K562 (cell line): ENCODE results near the gene ORAI2. TPM values are rescaled to one million over a fixed set of nuclear protein-coding genes. Genes with fewer than 3 reads are reported as not detected.

Source experiments
- ATAC-seq: fragments of 200-7000 bp; cut with Tn5 transposase; 3 replicates; pipeline ENCODE4 v1.9.1; 2020; ENCODE audit warnings: moderate library complexity
- BruUV-seq: library from RNA; stranded (reverse); fragments of 400-500 nt; replicated peaks from 2 replicates; lab custom pipeline; 2021; lab: Mats Ljungman, UMichigan
- CTCF ChIA-PET: fragments of 300-600 bp; formaldehyde crosslinking; extraction: SDS; loops from one replicate; lab custom pipeline; 2021; ENCODE audit warnings: low intra/inter-chr PET ratio; lab: Yijun Ruan, JAX
- POLR2A ChIA-PET: fragments of 300-600, 350-650 bp; sonication (Branson Sonifier 250); formaldehyde crosslinking; extraction: SDS; loops from one replicate; lab custom pipeline; 2021; ENCODE audit warnings: antibody characterized with exemption, inconsistent platforms; lab: Yijun Ruan, JAX
- DNase-seq, 4 experiments: peaks; one replicate each; pipeline versions ENCODE4 v3.0.0 to v3.0.0-alpha.2; 2011 to 2018; ENCODE audit warnings: low spot score in 3 of 4, mixed read lengths in 3 of 4; ENCODE audit errors: extremely low read depth in 1 of 4
- FAIRE-seq: peaks from 2 replicates; lab custom pipeline; 2011; peaks lifted over from hg19 to GRCh38; lab: Jason Lieb, UNC
- H2AFZ ChIP-seq: 2 replicates; pipeline ENCODE4 v1.6.0; 2011; ENCODE audit warnings: low read depth, low read length, control low read depth, inconsistent platforms
- H3K27ac ChIP-seq: fragments of 200-600 bp; 3 replicates; pipeline ENCODE4 v1.8.0; 2011; ENCODE audit warnings: low read depth, mild to moderate bottlenecking, control low read depth, inconsistent platforms, low read length, moderate library complexity, mixed read lengths; ENCODE audit errors: extremely low read depth
- H3K27me3 ChIP-seq, 2 experiments: fragments of 300-600 bp in 1 of 2; 2 replicates in 1 of 2; 3 replicates in 1 of 2; pipeline versions ENCODE4 v1.6.0 to v1.8.0; 2011; ENCODE audit warnings: inconsistent platforms in 2 of 2, low read length in 2 of 2, mild to moderate bottlenecking in 1 of 2, mixed read lengths in 1 of 2, moderate library complexity in 1 of 2; ENCODE audit not compliant: control insufficient read depth in 2 of 2, insufficient read depth in 2 of 2
- H3K36me3 ChIP-seq: fragments of 300-600 bp; 3 replicates; pipeline ENCODE4 v1.8.0; 2011; ENCODE audit warnings: mild to moderate bottlenecking, low read length, inconsistent platforms; ENCODE audit not compliant: control insufficient read depth, insufficient read depth
- H3K4me1 ChIP-seq, 2 experiments: fragments of 200-600 bp in 1 of 2; replicated peaks in 1 of 2; 2 replicates in 1 of 2; 3 replicates in 1 of 2; pipeline versions ENCODE4 v1.5.1 to v1.8.0; 2011; ENCODE audit warnings: inconsistent platforms in 2 of 2, low read length in 2 of 2, mild to moderate bottlenecking in 1 of 2, mixed read lengths in 1 of 2, moderate library complexity in 1 of 2; ENCODE audit not compliant: control insufficient read depth in 2 of 2, insufficient read depth in 2 of 2
- H3K4me2 ChIP-seq: 2 replicates; pipeline ENCODE4 v1.6.1; 2011; ENCODE audit warnings: low read length, control low read depth, inconsistent platforms, mixed read lengths; ENCODE audit not compliant: insufficient read depth
- H3K4me3 ChIP-seq: fragments of 200-600 bp; sonication (generic), shearing (Covaris generic); 2 replicates; pipeline ENCODE4 v1.5.1; 2016; ENCODE audit warnings: control low read depth, inconsistent platforms
- H3K79me2 ChIP-seq: fragments of 200-600 bp; 3 replicates; pipeline ENCODE4 v1.8.0; 2011; ENCODE audit warnings: low read length, inconsistent platforms; ENCODE audit not compliant: control insufficient read depth, insufficient read depth
- H3K9ac ChIP-seq, 2 experiments: 2 replicates each; pipeline versions ENCODE4 v1.6.0 to v1.6.1; 2011; ENCODE audit warnings: low read depth in 2 of 2, low read length in 2 of 2, control low read depth in 1 of 2, inconsistent platforms in 1 of 2, mild to moderate bottlenecking in 1 of 2, mixed read lengths in 1 of 2; ENCODE audit not compliant: insufficient read depth in 1 of 2
- H3K9me1 ChIP-seq: one replicate; pipeline ENCODE4 v1.6.0; 2011; ENCODE audit warnings: inconsistent platforms, mild to moderate bottlenecking, low read length, moderate library complexity; ENCODE audit not compliant: control insufficient read depth, insufficient read depth
- H3K9me3 ChIP-seq: replicated peaks from 2 replicates; pipeline ENCODE4 v1.5.1; 2011; ENCODE audit warnings: low read depth, low read length, inconsistent platforms; ENCODE audit not compliant: control insufficient read depth, insufficient read depth
- H4K20me1 ChIP-seq: replicated peaks from 2 replicates; pipeline ENCODE4 v1.6.1; 2011; ENCODE audit warnings: low read length, inconsistent platforms, mixed read lengths; ENCODE audit not compliant: control insufficient read depth, insufficient read depth
- C11orf30 ChIP-seq: fragments of 450-650 bp; IDR thresholded peaks from 2 replicates; pipeline ENCODE4 v1.6.1; 2016; ENCODE audit warnings: low read depth, mild to moderate bottlenecking
- IFI16 ChIP-seq: fragments of 250-450 bp; sonication (Bioruptor Pico); IDR thresholded peaks from 2 replicates; pipeline ENCODE4 v2.1.2; 2022; ENCODE audit warnings: mild to moderate bottlenecking, inconsistent platforms
- POLR2G ChIP-seq: fragments of 200-400 bp; formaldehyde crosslinking; IDR thresholded peaks from 2 replicates; pipeline ENCODE4 v1.6.1; 2017; ENCODE audit warnings: low read depth, mild to moderate bottlenecking, antibody characterized with exemption, low read length, moderate library complexity
- ZNF280B ChIP-seq: fragments of 250-450 bp; sonication (Bioruptor Pico); IDR thresholded peaks from 2 replicates; pipeline ENCODE4 v1.5.1; 2021; ENCODE audit warnings: mild to moderate bottlenecking
- WGBS: fragments of 100-300 bp; shearing (Covaris generic); methylation state at CpG from one replicate; pipeline ENCODE4 v1.1.6; 2016; ENCODE audit warnings: low coverage, mixed read lengths; ENCODE audit not compliant: insufficient coverage; ENCODE audit errors: missing lambda C conversion rate; 5-methylcytosine and 5-hydroxymethylcytosine counted together
- in situ Hi-C: fragments of 300-500 bp; cut with MboI; formaldehyde crosslinking; loops from 4 replicates; pipeline ENCODE4 v1.15.0; 2018; ENCODE audit warnings: inconsistent platforms, mixed read lengths
- intact Hi-C: fragments of 100-400 bp; cut with micrococcal nuclease; formaldehyde crosslinking; loops from 2 replicates; pipeline ENCODE4 v1.14.2; 2022
- polyA plus RNA-seq, 8 experiments: library from polyadenylated mRNA; depleted of rRNA in 4 of 8; stranded (reverse) in 5 of 8; unstranded in 3 of 8; fragments of >200 nt; fragmentation: Nextera tagmentation in 2 of 8; fragmentation: Illumina TruSeq in 1 of 8; extraction: Ambion mirVana in 2 of 8; extraction: Trizol in 1 of 8; gene quantifications; 2 replicates each; pipeline versions ENCODE4 v1.2.1 to v1.2.3, GENCODE V29; 2011 to 2014; ENCODE audit warnings: inconsistent platforms in 1 of 8, missing spikeins in 1 of 8
- total RNA-seq, 7 experiments: library from RNA; depleted of rRNA in 6 of 7; stranded (reverse); fragments of >200 nt in 6 of 7; fragmentation: Illumina TruSeq in 2 of 7; extraction: Trizol in 2 of 7; gene quantifications; 2 replicates each; pipeline versions ENCODE4 v1.2.1 to v1.2.3, GENCODE V29; 2011 to 2021; ENCODE audit warnings: low replicate concordance in 1 of 7

ORAI2 gene
- total and polyA plus RNA-seq, 9 of the 15 experiments (the other 6 are each of a cell fraction or from before 2014, with no cell fraction given): 1.1 to 27.7 (median 9.2) TPM

- Histone ChIP-seq H3K36me3 (peaks cover 59% of the 10 kb centered on the region), H3K4me3 (no peak overlapping the region), H3K27me3 (no peaks in the 10 kb centered on the region), H3K79me2 (no peaks in the 10 kb centered on the region), H3K27ac (no peak overlapping the region), H3K9ac (peak overlapping the region in 1 of 2 experiments; percentile 47; a peak in 2 of 4 replicates), H3K4me1 (peaks cover 10 to 46% of the 10 kb centered on the region in 2 experiments), H3K9me1 (peaks cover 3% of the 10 kb centered on the region), H4K20me1 (no peaks in the 10 kb centered on the region), H3K9me3 (no peaks in the 10 kb centered on the region), H2AFZ (no peak overlapping the region), H3K4me2 (no peak overlapping the region)
- no peak for FAIRE-seq
- intact Hi-C loops: no loop called here
- ChIA-PET POLR2A (interaction anchor here (0.8 to 1.3 kb wide), 2 partner anchors 14 to 26 kb away, joined by 5 read pairs; no protein-coding TSS in a partner anchor), CTCF (no interaction called here)
- in situ Hi-C loops: no loop called here
- ATAC-seq: no peak
- TSS peak; percentile 58 for BruUV-seq
- TF ChIP-seq POLR2G (peak; percentile 39; the same call in 1 of the 2 replicates), IFI16 (CRISPR knock-in tag) (no peak), C11orf30 (no peak)
- 92% methylated on average over 24 of the region's 25 CpGs for WGBS
- DNase-seq: no peak
Observed at GRCh38 chr7:102425639-102426267, 7.6 kb upstream of the ORAI2 start.

DNA sequence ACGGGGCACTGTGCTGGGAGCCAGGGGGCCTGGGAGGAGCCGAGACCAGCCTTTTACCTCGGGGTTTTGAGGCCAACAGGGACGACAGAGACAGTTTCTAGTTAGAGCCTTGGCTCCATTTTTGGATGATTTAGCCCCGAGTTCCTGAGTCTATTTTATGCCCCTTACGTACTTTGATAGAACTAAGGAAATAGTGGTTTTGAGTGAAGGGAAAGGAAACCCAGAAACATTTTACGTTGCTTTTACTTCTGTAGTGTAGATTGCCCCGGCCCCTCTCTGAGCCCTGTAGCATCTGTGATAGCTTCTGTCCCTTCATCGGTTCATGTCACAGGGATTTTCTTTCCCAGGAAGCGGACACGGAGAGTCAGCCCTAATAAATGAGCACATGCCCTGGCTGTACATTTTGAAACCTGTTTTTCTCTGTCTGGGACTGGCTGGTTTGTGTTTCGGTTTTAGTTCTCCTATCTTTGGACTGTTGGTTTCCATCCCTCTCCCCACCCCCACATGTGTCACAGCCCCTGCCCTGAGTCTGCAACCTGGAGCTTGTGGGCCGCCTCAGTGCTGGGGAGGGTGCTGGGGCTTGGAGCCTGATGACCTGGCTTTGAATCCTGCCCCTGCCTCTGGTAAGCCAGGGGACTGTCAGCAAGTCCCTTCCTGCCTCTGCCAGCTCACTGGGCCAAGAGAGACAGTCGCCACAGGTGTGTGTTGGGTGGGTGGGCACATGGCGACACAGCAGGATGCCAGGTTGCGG is 6.9 kb upstream of the ORAI2 start:
- H3K36me3 ChIP-seq: peaks cover 55% of the 10 kb centered on the region
- H3K4me2 ChIP-seq: no peak overlapping the region
- FAIRE-seq (no peak), ATAC-seq (no peak), DNase-seq (no peak)
- H4K20me1 ChIP-seq: no peaks in the 10 kb centered on the region
- H2AFZ ChIP-seq: no peak overlapping the region
- intact Hi-C loops: no loop called here
- no peaks in the 10 kb centered on the region for H3K9me3 ChIP-seq
- 91% methylated on average over 16 of the region's 16 CpGs for WGBS
- peaks cover 9 to 40% of the 10 kb centered on the region in 2 experiments for H3K4me1 ChIP-seq
- no peak overlapping the region for H3K27ac ChIP-seq
- in situ Hi-C loops: no loop called here
- no peaks in the 10 kb centered on the region for H3K79me2 ChIP-seq
- H3K27me3 ChIP-seq: no peaks in the 10 kb centered on the region
- peaks cover 3% of the 10 kb centered on the region for H3K9me1 ChIP-seq
- ChIA-PET POLR2A (interaction anchor here (0.9 to 1.6 kb wide), 3 partner anchors 9 to 25 kb away, joined by 3 to 5 read pairs (median 4); no protein-coding TSS in a partner anchor), CTCF (no interaction called here)
- TF ChIP-seq POLR2G (peak; percentile 40), ZNF280B (CRISPR knock-in tag) (no peak)
- TF ChIP-seq, all 486 proteins: peak for 1
- Histone ChIP-seq H3K9ac (peak overlapping the region in 1 of 2 experiments; percentile 47; a peak in 1 of 4 replicates), H3K4me3 (no peak overlapping the region)
- no TSS peak for BruUV-seq
